HG02852 (cell line): Measurements from ENCODE around the gene HDGFL2.

Source experiments
- ATAC-seq: cut with Tn5 transposase; IDR thresholded peaks from one replicate; pipeline ENCODE4 v1.9.1; 2021; ENCODE audit warnings: mild to moderate bottlenecking, moderate library complexity; ENCODE audit not compliant: unreplicated experiment

Gene HDGFL2

DNA sequence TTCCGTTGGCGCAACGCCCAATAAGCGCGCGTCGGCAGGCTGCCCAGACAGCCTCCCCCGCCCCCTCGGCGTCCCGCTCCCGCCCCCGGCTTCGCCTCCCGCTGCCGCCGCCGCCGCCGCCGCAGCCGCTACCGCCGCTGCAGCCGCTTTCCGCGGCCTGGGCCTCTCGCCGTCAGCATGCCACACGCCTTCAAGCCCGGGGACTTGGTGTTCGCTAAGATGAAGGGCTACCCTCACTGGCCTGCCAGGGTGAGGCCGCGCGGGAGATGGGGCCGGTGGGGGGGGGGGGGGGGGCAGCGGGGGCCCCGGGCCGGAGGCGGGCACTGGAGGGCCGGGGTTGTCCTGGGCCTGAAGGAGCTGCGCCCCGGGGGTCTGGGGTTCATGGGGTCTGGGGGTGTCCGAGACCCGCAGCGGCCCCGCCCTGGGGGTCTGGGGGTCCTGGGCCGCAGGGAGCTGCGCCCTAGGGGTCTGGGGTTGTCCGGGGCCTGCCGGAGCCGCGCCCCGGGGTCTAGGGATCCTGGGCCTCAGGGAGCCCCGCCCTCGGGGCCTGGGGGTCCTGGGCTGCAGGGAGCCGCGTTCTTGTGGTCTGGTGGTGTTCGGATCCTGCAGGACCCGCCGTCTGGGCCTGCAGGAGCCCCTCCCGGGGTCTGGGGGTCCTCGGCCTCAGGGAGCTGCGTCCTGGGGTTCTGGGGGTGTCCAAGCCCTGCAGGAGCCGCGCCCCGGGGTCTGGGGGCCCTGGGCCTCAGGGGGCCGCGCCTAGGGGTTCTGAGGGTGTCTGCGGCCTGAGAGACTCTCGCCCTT is at the start of gene HDGFL2:
Gene HDGFL2 (plus strand): TSS at position 124 of the 801 bp plus-strand sequence. CDS start 54 bp downstream, at position 178.
- no peak for ATAC-seq

- no peak for ATAC-seq
Observed at GRCh38 chr19:4423416-4424126, 48.5 kb upstream of the HDGFL2 start.

- ATAC-seq: no peak
Observed at GRCh38 chr19:4425537-4425936, 46.6 kb upstream of the HDGFL2 start.

GRCh38 chr19:4428326-4428975 is 43.6 kb upstream of the HDGFL2 start:
- no peak for ATAC-seq

- no peak for ATAC-seq
Observed at GRCh38 chr19:4429256-4429655, 42.8 kb upstream of the HDGFL2 start.

DNA sequence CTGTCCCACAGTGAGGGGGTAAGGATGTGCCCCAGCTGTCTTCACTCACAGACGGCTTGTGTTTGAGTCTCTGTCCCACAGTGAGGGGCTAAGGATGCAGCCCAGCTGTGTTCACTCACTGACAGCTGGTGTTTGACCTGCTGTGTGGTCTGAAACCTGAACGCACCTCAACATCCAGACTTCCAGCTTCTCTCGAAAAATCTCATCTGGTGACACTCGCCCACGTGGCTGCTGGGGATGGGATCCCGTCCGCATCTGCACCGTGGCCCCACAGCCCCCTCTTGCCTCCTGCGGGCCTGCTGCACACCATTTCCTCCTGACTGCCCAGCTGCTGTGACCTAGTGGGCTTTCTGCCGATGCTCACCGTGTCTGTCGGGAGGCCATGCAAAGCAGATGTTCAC is 42.3 kb upstream of the HDGFL2 start:
- no peak for ATAC-seq

DNA sequence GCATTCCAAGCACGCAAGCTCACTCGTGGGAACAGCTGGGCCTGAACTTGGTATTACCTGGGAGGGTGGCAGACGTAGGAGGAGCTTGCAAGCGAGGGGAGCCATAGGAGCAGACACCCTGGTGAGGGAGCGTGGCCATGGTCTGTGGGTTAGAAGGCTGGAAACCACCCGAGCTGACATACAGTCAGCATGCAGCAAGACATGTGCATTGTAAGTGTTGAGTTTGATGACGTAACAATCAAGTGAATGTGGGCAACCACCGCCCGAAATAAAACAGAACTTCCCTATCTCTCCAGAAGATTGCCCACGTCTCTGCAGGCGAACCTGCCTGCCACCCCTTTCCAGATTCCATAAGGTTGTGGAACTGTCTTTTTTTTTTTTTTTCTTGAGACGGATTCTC is 41.3 kb upstream of the HDGFL2 start:
- no peak for ATAC-seq

GRCh38 chr19:4431296-4431695 is 40.8 kb upstream of the HDGFL2 start:
- ATAC-seq: no peak

- ATAC-seq: no peak
Observed at GRCh38 chr19:4431808-4432674, 40.1 kb upstream of the HDGFL2 start.

GRCh38 chr19:4432918-4433506 is 39.1 kb upstream of the HDGFL2 start:
- ATAC-seq: no peak

DNA sequence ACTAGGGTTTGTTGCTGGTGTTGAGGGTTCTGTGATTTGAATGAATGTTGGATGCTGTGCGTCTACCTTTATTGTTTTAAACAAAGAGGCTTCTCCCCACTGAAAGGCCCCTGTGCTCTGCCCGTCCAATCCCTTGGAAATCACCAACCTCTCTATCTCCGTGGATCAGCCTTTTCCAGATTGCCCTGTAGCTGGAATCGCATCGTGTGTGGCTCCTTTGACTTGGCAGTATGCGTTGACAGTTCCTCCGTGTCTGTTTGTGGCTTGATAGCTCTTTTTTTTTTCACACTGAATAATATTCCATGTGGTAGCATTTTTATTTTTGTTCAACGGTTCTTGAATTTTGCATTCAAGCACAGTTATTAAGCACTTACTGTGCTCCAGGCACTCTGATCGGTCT is 37.7 kb upstream of the HDGFL2 start:
- no peak for ATAC-seq

GRCh38 chr19:4436231-4436630 is 35.9 kb upstream of the HDGFL2 start:
- ATAC-seq: no peak

DNA sequence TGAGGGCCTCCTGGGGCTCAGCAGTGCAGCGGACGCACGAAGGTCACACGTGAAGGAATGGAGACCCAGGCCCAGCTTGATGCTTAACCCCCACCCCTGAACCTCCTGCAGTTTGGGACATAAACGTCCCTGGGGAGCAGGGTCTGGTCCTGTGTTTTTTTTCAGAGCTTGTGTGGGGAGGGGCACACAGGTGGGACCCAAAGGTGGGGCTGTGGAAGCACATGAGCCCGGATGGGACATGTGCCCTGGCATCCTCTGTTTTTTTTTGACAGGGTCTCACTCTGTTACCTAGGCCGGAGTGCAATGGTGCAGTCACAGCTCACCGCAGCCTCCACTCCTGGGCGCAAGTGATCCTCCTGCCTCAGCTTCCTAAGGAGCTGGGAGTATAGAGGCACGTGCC is 35.0 kb upstream of the HDGFL2 start:
- no peak for ATAC-seq

DNA sequence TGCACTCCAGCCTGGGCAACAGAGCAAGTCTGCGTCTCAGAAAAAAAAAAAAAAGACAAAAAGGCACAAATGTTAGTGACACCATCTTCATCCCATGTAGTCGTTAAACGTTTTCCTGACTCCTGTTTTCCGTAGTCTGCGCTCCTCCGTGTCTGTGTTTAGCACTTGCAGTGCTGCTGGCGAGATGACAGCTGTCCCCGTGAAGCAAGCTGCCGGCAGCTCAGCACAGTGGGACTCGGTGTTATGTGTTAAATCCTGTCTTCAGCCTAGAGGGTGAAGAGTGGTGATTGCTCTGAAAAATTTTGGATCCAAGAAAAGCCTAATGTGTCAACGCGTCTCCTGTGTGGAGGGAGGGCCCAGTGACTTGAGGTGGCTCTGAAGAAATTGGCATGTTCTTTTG is 32.9 kb upstream of the HDGFL2 start:
- ATAC-seq: no peak

GRCh38 chr19:4441994-4442818 is 29.9 kb upstream of the HDGFL2 start:
- ATAC-seq: no peak

GRCh38 chr19:4442819-4443146 is 29.3 kb upstream of the HDGFL2 start:
- no peak for ATAC-seq

DNA sequence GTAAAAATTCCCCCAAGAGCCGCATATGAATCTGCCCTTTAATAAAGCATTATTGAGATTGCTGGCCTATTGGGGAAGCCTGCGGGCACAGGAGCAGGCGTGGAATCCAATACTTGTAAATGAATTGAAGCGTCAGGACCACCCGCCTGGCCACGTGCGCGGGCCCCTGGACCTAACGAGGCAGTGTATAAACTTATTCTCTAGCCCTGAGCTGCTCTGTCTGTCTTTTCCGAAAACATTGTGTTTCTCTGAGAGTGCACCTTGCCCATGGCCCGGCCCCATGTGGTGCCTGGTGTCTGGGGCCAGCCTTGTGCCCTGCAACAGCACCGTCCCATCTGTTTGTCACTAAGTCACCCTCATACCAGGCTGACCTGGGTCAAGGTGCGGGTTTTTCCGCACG is 28.9 kb upstream of the HDGFL2 start:
- no peak for ATAC-seq

- no peak for ATAC-seq
Observed at GRCh38 chr19:4443966-4444764, 27.9 kb upstream of the HDGFL2 start.
